ENCODE results near the gene TSHZ1. TPM values are rescaled to one million over a fixed set of nuclear protein-coding genes. Genes with fewer than 3 reads are reported as not detected.

The TSHZ1 gene
- total RNA-seq, 1 experiment from 2014 or later = 5.6 TPM

DNA sequence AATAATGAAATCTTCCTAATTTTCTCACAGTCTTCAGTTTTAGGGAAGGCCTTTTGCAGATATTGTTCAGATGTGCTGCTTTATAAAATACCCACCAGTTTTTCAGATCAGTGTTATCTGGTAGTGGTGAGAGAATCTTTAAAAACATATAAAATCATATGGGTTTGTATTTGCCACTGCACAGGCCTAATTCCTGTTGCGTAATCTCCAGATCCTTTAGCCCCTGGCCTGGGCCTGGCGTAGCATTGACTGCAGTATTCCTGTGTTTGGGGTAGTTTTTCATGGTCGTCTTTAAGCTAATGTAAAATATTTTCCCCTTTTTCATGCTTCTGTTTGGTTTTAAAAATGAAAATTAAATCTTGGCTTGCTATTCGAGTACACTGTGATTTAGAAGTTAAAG lies 43.2 kb downstream of the TSHZ1 start:
- no peak overlapping the region for H3K4me2 ChIP-seq (ENCODE audit: low read length)
- H3F3A ChIP-seq (ENCODE audit: low read length, unreplicated experiment) = no peaks in the 10 kb centered on the region
- BruUV-seq (replicated peaks) = no TSS peak
- H3K9me2 ChIP-seq (replicated peaks; ENCODE audit: low read length) = no peaks in the 10 kb centered on the region
- ChIA-PET POLR2A (ENCODE audit: unreplicated experiment) (no interaction called here), CTCF (no interaction called here)
- no peak overlapping the region for H3K4me3 ChIP-seq (ENCODE audit: low read length)
- no peak overlapping the region for H3K9ac ChIP-seq (ENCODE audit: low read length)
- TF ChIP-seq EZH2phosphoT487 (IDR thresholded peaks at IDR 0.05; ENCODE audit: borderline replicate concordance, low read length) (no peak), EZH2 (IDR thresholded peaks at IDR 0.05; ENCODE audit: low read length, unreplicated experiment) (no peak)
- TF ChIP-seq, protein P1, sequence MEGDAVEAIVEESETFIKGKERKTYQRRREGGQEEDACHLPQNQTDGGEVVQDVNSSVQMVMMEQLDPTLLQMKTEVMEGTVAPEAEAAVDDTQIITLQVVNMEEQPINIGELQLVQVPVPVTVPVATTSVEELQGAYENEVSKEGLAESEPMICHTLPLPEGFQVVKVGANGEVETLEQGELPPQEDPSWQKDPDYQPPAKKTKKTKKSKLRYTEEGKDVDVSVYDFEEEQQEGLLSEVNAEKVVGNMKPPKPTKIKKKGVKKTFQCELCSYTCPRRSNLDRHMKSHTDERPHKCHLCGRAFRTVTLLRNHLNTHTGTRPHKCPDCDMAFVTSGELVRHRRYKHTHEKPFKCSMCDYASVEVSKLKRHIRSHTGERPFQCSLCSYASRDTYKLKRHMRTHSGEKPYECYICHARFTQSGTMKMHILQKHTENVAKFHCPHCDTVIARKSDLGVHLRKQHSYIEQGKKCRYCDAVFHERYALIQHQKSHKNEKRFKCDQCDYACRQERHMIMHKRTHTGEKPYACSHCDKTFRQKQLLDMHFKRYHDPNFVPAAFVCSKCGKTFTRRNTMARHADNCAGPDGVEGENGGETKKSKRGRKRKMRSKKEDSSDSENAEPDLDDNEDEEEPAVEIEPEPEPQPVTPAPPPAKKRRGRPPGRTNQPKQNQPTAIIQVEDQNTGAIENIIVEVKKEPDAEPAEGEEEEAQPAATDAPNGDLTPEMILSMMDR (conservative IDR thresholded peaks at IDR 0.05; ENCODE audit: low read depth, low read length) = no peak
- H2AFZ ChIP-seq (ENCODE audit: low read length) = no peak overlapping the region
- intact Hi-C loops (cut with micrococcal nuclease) = no loop called here
- no peaks in the 10 kb centered on the region for H3K9me3 ChIP-seq (ENCODE audit: low read length)
- H4K20me1 ChIP-seq (ENCODE audit: low read length) = no peaks in the 10 kb centered on the region
- H3K36me3 ChIP-seq (ENCODE audit: low read depth, low read length) = no peaks in the 10 kb centered on the region
- ATAC-seq (no peak), DNase-seq (no peak)
- no peaks in the 10 kb centered on the region for H3K27me3 ChIP-seq (ENCODE audit: low read length)
- H3K27ac ChIP-seq (ENCODE audit: low read length) = no peak overlapping the region
- no peaks in the 10 kb centered on the region for H3K79me2 ChIP-seq (ENCODE audit: low read length)
- no peaks in the 10 kb centered on the region for H3K4me1 ChIP-seq (ENCODE audit: insufficient read depth, low read length)

DNA sequence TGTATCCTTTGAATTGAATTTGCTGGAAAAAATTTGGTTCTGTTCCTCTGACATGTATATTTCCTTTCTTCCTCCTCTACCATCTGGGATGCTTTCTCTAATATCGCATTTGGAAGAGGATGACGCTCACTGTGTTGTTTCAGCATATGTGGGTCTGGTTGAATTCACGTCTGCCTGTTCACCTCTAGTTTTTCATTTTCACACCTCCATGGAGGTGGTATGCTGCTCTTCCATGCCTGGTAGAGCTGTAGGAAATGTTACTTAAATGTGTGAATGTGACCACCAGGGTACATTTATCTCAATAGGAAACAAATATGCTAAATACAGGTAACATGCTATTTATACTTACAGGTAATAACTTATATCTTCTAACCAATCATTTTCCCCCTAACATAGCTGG lies 44.5 kb downstream of the TSHZ1 start:
- intact Hi-C loops (cut with micrococcal nuclease) = no loop called here
- TF ChIP-seq, protein P1 (conservative IDR thresholded peaks at IDR 0.05; ENCODE audit: low read depth, low read length) = no peak
- TF ChIP-seq EZH2phosphoT487 (IDR thresholded peaks at IDR 0.05; ENCODE audit: borderline replicate concordance, low read length) = no peak
- TF ChIP-seq EZH2 (IDR thresholded peaks at IDR 0.05; ENCODE audit: low read length, unreplicated experiment) = no peak
- POLR2A ChIA-PET (ENCODE audit: unreplicated experiment) = no interaction called here
- Histone ChIP-seq H3K9ac (ENCODE audit: low read length) (no peak overlapping the region), H3K9me2 (replicated peaks; ENCODE audit: low read length) (no peaks in the 10 kb centered on the region), H2AFZ (ENCODE audit: low read length) (no peak overlapping the region), H3K4me3 (ENCODE audit: low read length) (no peak overlapping the region), H3K9me3 (ENCODE audit: low read length) (no peaks in the 10 kb centered on the region), H4K20me1 (ENCODE audit: low read length) (no peaks in the 10 kb centered on the region), H3K79me2 (ENCODE audit: low read length) (no peaks in the 10 kb centered on the region), H3K36me3 (ENCODE audit: low read depth, low read length) (no peaks in the 10 kb centered on the region), H3K4me1 (ENCODE audit: insufficient read depth, low read length) (no peaks in the 10 kb centered on the region), H3K27ac (ENCODE audit: low read length) (no peak overlapping the region), H3K4me2 (ENCODE audit: low read length) (no peak overlapping the region), H3F3A (ENCODE audit: low read length, unreplicated experiment) (no peaks in the 10 kb centered on the region), H3K27me3 (ENCODE audit: low read length) (no peaks in the 10 kb centered on the region)
- BruUV-seq (replicated peaks) = no TSS peak
- CTCF ChIA-PET = no interaction called here
- DNase-seq = no peak
- ATAC-seq = no peak

DNA sequence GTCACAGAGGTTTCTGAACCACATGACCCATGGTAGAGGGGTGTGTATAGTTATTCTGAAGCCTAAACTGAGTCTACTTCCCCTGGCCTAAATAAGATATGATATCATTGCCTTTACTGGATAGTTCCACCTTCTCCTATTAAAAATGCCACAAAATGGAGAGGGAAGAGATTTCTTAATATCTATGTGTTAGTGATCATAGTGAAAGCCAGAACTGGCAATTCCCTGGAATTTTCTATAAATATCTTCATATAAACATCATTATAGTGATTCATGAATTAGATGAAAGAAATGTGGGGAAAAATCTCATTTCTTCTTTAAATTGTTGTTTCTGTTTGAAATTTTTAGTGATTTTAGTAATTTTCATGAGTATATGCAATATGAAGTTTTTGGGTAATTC lies 45.8 kb downstream of the TSHZ1 start:
- no peak for DNase-seq
- H3K9me3 ChIP-seq (ENCODE audit: low read length) = no peaks in the 10 kb centered on the region
- POLR2A ChIA-PET (ENCODE audit: unreplicated experiment) = no interaction called here
- no peak overlapping the region for H2AFZ ChIP-seq (ENCODE audit: low read length)
- no peak overlapping the region for H3K27ac ChIP-seq (ENCODE audit: low read length)
- no peak overlapping the region for H3K4me2 ChIP-seq (ENCODE audit: low read length)
- CTCF ChIA-PET = no interaction called here
- H3F3A ChIP-seq (ENCODE audit: low read length, unreplicated experiment) = no peaks in the 10 kb centered on the region
- intact Hi-C loops (cut with micrococcal nuclease) = no loop called here
- no peaks in the 10 kb centered on the region for H3K79me2 ChIP-seq (ENCODE audit: low read length)
- no peaks in the 10 kb centered on the region for H3K27me3 ChIP-seq (ENCODE audit: low read length)
- no peak overlapping the region for H3K9ac ChIP-seq (ENCODE audit: low read length)
- H3K9me2 ChIP-seq (replicated peaks; ENCODE audit: low read length) = no peaks in the 10 kb centered on the region
- no TSS peak for BruUV-seq (replicated peaks)
- no peaks in the 10 kb centered on the region for H3K36me3 ChIP-seq (ENCODE audit: low read depth, low read length)
- no peak overlapping the region for H3K4me3 ChIP-seq (ENCODE audit: low read length)
- ATAC-seq = no peak
- TF ChIP-seq EZH2phosphoT487 (IDR thresholded peaks at IDR 0.05; ENCODE audit: borderline replicate concordance, low read length) (no peak), EZH2 (IDR thresholded peaks at IDR 0.05; ENCODE audit: low read length, unreplicated experiment) (no peak)
- TF ChIP-seq, protein P1 (conservative IDR thresholded peaks at IDR 0.05; ENCODE audit: low read depth, low read length) = no peak
- H4K20me1 ChIP-seq (ENCODE audit: low read length) = no peaks in the 10 kb centered on the region
- no peaks in the 10 kb centered on the region for H3K4me1 ChIP-seq (ENCODE audit: insufficient read depth, low read length)

All from PC-3 (cell line).